PC-9 (cell line): ENCODE measurements around the gene CCDC181.

ENCODE experiments used
- CTCF ChIP-seq: fragments of 200-600 bp; sonication (generic); conservative IDR thresholded peaks from 2 replicates; pipeline ENCODE4 v1.6.1; 2017; ENCODE audit warnings: mixed run types, antibody characterized with exemption, mild to moderate bottlenecking, moderate library complexity
- EZH2 ChIP-seq: fragments of 200-600 bp; sonication (generic); IDR thresholded peaks from 2 replicates; pipeline ENCODE4 v1.8.0; 2017; ENCODE audit warnings: antibody characterized with exemption, low read depth

GRCh38 chr1:169383449-169383848 lies 43.8 kb downstream of the CCDC181 start:
- TF ChIP-seq CTCF: no peak
- TF ChIP-seq EZH2: no peak
